ENCODE results near the gene GLIPR1L2.

The GLIPR1L2 gene

DNA sequence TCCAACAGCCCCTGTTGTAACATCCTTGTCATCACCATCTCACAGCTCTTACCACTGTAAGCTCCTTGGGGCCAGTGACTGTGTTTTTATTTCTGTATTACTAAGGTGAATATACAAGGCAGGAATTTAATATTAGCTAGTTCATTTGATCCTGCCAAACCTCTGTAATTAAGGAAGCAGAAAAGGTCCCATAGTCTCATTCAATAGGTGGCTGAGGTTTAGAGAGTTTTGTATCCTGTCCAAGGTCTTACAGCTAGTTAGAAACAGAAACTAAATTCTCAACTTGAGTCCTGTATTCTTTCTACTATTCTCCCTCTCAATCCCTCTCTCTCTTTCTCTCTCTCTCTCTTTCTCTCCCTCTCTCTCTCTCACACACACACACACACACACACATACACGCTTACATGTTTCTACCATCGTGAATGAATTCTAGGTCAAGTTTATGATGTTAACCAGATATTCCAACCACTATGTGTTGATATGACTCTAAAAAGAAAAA lies 89.1 kb downstream of the GLIPR1L2 start:
- no peak for DNase-seq

DNA sequence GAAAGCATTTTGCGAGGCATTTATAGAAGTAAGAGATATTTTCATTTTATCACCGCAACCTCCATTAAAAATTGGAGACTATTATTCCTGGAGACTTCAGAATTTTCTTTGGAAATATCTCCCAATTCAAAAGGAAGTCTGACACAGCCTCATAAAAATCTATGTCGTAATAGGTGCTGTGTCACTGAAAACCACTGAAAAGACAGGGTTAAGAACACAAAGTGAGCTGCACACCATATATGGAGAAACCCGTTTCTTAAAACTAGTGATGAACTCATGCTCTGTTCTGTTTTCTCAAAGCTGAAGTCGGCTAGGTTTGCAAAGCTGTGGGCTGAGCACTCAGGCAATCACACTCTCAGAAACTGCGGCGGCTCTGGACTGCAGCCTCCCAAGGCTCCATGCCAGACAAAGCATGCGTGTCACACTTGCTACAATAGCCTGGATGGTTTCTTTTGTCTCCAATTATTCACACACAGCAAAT lies 89.6 kb downstream of the GLIPR1L2 start, which contains the start of gene GLIPR1:
Gene GLIPR1 (plus strand): TSS at position 287 of the 481 bp plus-strand sequence. CDS start 126 bp downstream, at position 413.
- DNase-seq: peak; percentile 82

DNA sequence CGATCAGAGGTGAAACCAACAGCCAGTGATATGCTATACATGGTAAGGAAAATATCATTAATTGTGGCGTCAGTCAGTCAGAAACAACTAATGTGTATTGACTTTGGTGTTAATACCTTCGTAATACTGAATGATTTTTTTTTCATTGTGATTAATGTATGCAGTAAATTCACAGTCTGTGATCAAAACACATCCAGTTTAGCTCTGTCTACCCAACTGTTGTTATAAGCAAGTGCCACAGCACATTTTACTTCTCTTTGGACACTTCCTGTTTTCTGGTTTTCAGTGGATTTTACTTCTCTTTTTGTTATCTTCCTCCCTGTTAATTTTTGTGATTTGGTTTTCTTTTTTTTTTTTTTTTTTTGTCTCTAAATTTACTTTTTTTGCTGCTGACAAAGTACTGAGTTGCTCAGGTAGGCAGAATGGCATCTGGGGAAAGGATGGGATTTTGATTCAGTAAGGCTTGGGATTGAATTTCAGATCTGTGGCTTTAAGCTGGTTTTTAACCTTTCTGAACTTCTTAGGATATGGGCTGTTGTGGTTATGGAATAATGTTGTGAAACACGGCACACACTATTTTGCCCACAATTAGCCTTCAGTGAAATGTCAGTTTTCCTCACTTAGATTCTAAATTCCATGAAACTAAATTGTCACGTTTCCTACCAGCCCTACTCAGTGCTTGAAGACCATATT lies 90.3 kb downstream of the GLIPR1L2 start:
- DNase-seq: no peak

DNA sequence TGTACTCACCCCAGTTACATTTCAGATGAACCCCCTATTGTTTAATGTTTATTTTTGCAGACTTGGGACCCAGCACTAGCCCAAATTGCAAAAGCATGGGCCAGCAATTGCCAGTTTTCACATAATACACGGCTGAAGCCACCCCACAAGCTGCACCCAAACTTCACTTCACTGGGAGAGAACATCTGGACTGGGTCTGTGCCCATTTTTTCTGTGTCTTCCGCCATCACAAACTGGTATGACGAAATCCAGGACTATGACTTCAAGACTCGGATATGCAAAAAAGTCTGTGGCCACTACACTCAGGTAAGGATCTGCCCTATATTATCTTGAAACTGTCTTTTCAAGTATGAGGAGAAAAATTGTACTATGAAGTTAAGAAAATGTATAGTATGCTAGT lies 90.9 kb downstream of the GLIPR1L2 start:
- no peak for DNase-seq
